Embryonic facial prominence (tissue), 1 donor: Measurements from ENCODE around the gene ERMAP.
A peak's percentile ranks its signal among the peaks of the same experiment; 100 is the strongest.

Experiments
- DNase-seq: peaks from one replicate; pipeline ENCODE4 v3.0.0-alpha.2; 2016; ENCODE audit errors: extremely low spot score

The ERMAP gene

GRCh38 chr1:42816585-42817439 is at the start of gene ERMAP, which contains the start of gene SVBP:
Gene ERMAP, plus strand, starts transcription at chr1:42817122. Its CDS starts 13,327 bp downstream, at chr1:42830449.
Gene SVBP, minus strand, starts transcription at chr1:42817397. Its CDS starts 853 bp downstream, at chr1:42816544.
- peak; percentile 81 for DNase-seq

- no peak for DNase-seq
Observed at GRCh38 chr1:42767510-42768000, 49.4 kb upstream of the ERMAP start.

GRCh38 chr1:42768172-42768571 is 48.8 kb upstream of the ERMAP start:
- DNase-seq = no peak

- no peak for DNase-seq
Observed at GRCh38 chr1:42769811-42770210, 47.1 kb upstream of the ERMAP start.

GRCh38 chr1:42773420-42773819 is 43.5 kb upstream of the ERMAP start:
- DNase-seq = no peak

GRCh38 chr1:42774928-42775526 is 41.9 kb upstream of the ERMAP start:
- DNase-seq = no peak

GRCh38 chr1:42776502-42776901 is 40.4 kb upstream of the ERMAP start:
- no peak for DNase-seq

- no peak for DNase-seq
Observed at GRCh38 chr1:42777852-42778251, 39.1 kb upstream of the ERMAP start.

- no peak for DNase-seq
Observed at GRCh38 chr1:42779725-42780124, 37.2 kb upstream of the ERMAP start.

GRCh38 chr1:42780176-42780575 is 36.7 kb upstream of the ERMAP start:
- DNase-seq = no peak

- no peak for DNase-seq
Observed at GRCh38 chr1:42783092-42783491, 33.8 kb upstream of the ERMAP start.

- no peak for DNase-seq
Observed at GRCh38 chr1:42784547-42784945, 32.4 kb upstream of the ERMAP start.

- DNase-seq = no peak
Observed at GRCh38 chr1:42784946-42785693, 31.8 kb upstream of the ERMAP start, which contains the start of gene TMEM269. Gene TMEM269, plus strand, starts transcription at chr1:42784991. Its CDS starts 4,903 bp downstream, at chr1:42789894.

GRCh38 chr1:42786097-42786496 is 30.8 kb upstream of the ERMAP start:
- DNase-seq = no peak

GRCh38 chr1:42788021-42788420 is 28.9 kb upstream of the ERMAP start:
- DNase-seq = no peak

GRCh38 chr1:42793824-42794223 is 23.1 kb upstream of the ERMAP start:
- DNase-seq = no peak

GRCh38 chr1:42797414-42797813 is 19.5 kb upstream of the ERMAP start:
- no peak for DNase-seq

- no peak for DNase-seq
Observed at GRCh38 chr1:42797979-42798378, 18.9 kb upstream of the ERMAP start.

GRCh38 chr1:42801832-42802473 is 15.0 kb upstream of the ERMAP start:
- DNase-seq = no peak

GRCh38 chr1:42806171-42806570 is 10.8 kb upstream of the ERMAP start:
- no peak for DNase-seq

GRCh38 chr1:42806593-42806992 is 10.3 kb upstream of the ERMAP start:
- DNase-seq = no peak
